ENCODE data around the gene IGSF3.
"Not testable (repeated sequence)": the region's sequence is repeated elsewhere in the genome, so short reads cannot be mapped to it uniquely, and the experiment has no call there.

DNA sequence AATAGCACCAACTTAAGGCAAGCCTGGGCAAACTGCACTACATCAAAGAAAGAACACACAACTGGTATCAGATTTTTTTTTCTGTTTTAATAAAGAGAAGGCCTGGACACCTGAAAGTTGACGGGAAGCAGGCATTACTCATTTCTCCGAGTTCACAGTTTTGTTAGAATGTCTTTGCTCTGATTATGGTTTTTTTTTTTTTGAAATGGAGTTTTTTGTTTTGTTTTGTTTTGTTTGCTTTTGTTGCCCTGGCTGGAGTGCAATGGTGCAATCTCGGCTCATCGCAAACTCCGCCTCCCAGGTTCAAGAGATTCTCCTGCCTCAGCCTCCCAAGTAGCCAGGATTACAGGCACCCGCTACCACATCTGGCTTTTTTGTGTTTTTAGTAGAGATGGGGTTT lies 9.7 kb downstream of the IGSF3 start:
- TF ChIP-seq POLR2A (IDR thresholded peaks at IDR 0.05): not testable (repeated sequence)
- TF ChIP-seq, protein P1, sequence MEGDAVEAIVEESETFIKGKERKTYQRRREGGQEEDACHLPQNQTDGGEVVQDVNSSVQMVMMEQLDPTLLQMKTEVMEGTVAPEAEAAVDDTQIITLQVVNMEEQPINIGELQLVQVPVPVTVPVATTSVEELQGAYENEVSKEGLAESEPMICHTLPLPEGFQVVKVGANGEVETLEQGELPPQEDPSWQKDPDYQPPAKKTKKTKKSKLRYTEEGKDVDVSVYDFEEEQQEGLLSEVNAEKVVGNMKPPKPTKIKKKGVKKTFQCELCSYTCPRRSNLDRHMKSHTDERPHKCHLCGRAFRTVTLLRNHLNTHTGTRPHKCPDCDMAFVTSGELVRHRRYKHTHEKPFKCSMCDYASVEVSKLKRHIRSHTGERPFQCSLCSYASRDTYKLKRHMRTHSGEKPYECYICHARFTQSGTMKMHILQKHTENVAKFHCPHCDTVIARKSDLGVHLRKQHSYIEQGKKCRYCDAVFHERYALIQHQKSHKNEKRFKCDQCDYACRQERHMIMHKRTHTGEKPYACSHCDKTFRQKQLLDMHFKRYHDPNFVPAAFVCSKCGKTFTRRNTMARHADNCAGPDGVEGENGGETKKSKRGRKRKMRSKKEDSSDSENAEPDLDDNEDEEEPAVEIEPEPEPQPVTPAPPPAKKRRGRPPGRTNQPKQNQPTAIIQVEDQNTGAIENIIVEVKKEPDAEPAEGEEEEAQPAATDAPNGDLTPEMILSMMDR (IDR thresholded peaks at IDR 0.05 in 8 of 11, conservative IDR thresholded peaks at IDR 0.05 in 3 of 11): not testable (repeated sequence)
